GM19397 (cell line): Measurements from ENCODE around the gene RPTOR.
"Not testable (repeated sequence)": the region's sequence is repeated elsewhere in the genome, so short reads cannot be mapped to it uniquely, and the experiment has no call there.

Experiments
- ATAC-seq: cut with Tn5 transposase; IDR thresholded peaks from one replicate; pipeline ENCODE4 v1.9.1; 2021; ENCODE audit warnings: mild to moderate bottlenecking, moderate library complexity; ENCODE audit not compliant: unreplicated experiment

RPTOR gene

DNA sequence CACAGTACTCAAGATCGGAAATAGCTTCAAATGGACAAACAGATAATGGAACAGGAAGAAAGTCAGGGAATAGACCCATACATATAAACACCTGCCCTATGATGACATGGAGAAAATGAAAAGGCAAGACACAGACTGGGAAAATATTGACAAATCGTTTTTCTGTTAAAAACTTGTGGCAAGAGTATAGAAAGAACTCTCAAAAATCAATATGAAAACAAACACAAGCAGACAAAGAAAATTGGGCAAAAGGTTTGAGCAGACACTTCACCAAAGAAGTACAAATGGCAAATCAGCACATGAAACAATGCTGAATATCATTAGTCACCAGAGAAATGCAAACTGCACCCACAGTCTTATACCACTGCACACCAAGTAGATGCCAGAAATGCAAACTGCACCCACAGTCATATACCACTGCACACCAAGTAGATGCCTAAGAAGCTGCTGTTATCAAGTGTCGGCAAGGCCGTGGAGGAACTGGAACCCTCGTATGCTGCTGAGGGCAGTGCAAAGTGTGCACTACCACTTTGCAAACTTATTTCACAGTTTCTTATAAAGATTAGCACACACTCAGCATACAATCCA, 323.5 kb downstream of the RPTOR start:
- ATAC-seq: no peak

DNA sequence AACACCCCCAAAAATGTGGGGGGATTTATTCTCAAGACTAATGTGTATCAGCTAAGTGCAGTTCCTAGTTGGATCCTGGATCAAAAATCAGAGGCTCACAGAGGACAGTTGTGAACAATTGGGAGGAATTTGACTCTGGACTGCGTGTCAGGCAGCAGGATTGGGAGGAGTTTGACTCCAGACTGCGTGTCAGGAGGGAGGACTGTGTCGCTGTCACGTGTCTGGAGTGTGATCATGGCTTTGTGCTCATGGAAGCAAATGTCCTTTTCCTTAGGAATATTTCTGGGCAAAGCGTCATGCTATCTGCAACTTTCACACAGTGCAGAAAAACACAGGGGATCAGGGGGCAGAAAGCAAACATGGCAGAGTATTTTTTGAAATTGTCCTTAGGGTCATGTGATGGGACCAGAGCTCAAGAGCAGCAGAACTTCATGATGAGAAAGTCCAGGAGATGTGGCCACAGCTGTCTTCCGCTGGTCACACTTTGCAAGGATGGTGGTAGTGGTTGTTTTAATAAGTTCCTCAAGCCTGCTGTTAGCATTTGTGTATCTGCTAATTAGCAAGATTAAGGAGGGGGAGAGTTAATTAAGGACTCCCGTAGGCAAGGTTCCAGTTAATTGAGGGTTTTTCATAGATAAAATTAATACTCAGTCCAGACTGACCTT, 325.0 kb downstream of the RPTOR start:
- no peak for ATAC-seq

DNA sequence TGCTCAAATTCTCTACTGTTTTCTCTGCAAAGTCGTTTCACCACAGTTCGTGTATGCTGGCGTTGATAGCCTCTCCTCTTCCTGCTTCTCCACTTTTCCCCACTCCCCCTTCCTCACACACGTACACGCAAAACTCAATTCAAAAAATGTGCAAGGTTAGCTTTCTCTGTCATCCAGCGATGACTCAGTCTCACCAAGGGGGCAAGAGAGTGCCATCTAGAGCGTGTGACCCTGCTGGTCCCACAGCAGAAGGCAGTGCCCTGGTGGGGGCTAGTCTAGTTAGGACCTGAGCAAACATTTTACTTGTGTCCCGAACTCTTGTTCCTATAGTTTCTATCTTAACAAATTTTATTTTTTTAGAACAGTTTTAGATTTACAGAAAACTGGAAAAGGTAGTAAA, 325.8 kb downstream of the RPTOR start:
- ATAC-seq: no peak

DNA sequence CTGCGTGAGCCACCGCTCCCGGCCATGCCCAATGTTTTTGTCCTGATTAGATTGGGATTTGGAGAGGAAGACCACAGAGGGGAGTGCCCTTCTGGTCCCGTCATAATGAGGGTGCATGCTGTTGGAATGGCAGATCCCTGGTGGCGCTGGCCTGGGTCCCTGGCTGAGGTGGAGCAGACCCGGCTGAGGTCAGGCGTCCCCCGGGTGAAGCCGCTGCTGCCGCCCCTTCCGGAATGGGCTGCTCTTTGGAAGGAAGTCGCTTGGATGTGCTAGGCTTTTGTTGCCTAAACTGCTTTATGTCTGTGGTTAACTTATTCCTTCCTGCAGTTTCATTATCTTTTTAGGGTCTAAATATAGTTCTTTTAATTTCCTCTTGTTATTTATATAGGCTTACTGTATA, 326.7 kb downstream of the RPTOR start:
- no peak for ATAC-seq

DNA sequence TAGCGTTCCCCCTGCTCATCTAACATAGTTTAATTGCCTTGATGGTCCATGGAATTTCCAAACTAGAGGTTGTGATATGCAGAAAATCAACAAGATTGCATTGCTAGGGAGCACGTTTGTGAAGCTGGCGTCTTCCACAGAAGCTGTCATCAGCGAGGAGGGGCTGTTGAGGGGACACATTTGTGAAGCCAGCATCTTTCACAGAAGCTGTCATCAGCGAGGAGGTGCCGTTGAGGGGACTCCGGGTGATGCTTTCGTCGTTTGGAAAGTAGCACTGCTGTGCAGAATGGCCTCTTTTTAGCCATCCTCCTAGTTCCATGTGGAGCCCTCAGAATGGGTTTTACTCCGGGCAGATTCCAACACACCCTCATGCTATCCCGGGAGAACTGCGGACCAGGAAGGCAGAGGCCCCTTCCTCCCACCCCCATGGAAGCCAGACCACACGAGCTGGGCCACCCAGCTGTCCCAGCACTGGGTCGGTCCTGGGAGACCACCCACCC, 327.4 kb downstream of the RPTOR start:
- ATAC-seq: no peak

DNA sequence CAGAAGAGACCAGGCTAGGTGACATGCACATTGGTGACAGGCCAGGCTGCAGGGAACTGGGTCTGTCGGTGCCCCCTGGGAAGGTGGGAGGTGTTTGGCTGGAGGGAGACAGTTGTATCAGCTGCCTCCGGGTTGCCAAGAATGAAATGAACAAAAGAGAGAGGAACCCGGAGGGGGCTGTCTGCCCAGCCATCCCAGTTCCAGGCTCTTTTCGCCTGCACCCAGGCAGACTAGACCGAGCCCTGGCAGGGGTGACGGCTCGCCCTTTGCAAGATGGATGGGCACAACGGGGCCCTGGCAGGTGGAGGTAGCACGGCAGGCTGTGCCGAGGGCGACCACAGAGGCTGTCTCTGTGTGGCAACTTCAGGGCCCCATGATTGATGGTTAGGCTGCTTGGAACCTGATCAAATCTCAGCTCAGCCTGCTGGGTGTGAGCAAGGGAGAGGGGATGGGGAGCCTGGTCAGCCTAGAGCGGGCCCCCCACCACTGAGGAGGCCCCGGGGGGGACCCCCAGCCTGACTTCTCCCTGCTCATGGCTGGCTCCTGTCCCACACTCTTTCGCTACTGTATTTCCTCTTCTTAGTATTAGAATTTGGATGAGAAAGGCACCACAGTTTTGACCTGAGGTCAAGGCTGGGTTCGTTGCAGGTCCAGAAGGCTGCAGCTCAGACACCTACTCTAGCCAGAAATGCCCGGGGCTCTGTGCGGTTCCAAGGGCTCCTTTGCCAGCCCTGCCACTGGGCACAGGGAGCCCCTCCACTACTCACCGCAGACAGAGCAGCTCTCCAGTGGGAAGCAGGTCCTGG, 328.1 kb downstream of the RPTOR start:
- ATAC-seq: no peak

DNA sequence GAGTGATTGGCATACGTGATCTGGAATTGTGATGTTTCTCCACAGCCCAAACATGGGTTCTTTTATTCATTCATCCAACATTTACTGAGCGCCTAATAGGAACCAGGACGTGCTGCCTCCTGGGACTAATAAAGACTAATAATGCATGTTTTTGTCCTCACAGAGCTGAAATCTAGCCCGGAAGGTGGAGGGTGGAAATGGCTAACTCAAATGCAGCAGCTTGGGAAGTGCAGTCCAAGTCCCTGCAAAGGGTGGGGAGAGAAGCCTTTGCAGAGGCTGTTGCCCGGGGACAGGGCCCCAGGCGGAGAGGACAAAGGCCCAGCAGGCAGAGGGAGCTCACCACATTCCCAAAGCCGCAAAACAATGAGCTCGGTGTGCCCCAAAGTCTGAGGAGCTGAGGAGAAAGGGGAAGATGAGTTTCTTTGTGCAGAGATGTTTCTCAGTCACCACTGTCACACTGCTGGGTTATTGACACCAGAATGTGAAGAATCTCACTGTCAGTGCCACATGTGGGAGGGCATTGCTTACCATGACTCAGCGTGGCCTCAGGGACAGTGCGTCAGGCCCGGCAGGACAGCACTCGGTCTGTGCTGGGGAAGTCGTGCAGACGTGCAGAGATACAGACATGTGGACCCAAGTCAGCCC, 328.8 kb downstream of the RPTOR start:
- no peak for ATAC-seq

DNA sequence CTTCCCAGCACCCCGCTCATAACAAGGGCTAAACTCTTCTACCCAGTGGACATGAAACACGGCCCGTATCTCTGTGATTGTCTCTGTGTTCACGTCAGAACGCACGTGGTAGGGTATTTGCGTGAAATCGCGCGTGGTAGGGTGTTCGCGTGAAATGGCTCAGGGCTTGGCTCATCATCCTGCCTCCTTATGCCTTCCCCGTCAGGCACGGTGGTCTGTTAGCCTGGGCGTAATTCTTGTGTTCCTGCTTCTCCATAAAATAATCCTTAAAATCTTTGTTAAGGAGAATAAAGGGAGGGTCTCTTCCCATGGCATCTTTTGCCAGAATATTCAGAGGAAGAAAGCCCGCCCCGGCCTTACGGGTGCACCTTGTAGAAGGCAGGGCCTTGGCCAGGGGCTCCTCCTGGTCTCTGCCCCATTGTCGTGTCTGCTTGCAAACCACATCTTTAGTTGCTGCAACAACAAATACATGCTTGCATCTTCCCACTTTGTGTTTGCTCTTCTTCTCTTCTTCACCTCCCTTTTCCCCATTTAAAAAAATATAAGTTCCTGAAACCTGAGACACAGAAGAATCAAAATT, 330.3 kb downstream of the RPTOR start:
- no peak for ATAC-seq

DNA sequence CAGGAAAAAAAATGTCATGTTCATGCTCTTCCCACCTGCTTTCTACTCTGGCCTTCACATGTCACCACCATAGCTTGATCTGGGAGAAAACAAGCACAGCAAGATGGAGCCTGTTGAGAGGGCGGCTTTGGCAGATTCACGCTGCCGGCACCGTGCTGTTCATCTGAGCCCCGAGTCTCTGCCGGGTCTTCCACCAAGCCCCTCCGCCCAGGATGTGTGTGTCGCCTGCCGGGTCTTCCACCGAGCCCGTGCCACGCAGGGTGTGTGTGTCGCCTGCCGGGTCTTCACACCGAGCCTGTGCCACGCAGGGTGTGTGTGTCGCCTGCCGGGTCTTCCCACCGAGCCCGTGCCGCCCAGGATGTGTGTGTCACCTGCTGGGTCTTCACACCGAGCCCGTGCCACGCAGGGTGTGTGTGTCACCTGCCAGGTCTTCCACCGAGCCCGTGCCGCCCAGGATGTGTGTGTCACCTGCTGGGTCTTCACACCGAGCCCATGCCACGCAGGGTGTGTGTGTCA, 330.9 kb downstream of the RPTOR start:
- not testable (repeated sequence) for ATAC-seq

DNA sequence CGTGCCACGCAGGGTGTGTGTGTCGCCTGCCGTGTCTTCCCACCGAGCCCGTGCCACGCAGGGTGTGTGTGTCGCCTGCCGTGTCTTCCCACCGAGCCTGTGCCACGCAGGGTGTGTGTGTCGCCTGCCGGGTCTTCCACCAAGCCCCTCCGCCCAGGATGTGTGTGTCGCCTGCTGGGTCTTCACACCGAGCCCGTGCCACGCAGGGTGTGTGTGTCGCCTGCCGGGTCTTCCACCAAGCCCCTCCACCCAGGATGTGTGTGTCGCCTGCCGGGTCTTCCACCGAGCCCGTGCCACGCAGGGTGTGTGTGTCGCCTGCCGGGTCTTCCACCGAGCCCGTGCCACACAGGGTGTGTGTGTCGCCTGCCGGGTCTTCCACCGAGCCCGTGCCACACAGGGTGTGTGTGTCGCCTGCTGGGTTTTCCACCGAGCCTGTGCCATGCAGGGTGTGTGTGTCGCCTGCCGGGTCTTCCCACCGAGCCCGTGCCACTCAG, 331.9 kb downstream of the RPTOR start:
- not testable (repeated sequence) for ATAC-seq

DNA sequence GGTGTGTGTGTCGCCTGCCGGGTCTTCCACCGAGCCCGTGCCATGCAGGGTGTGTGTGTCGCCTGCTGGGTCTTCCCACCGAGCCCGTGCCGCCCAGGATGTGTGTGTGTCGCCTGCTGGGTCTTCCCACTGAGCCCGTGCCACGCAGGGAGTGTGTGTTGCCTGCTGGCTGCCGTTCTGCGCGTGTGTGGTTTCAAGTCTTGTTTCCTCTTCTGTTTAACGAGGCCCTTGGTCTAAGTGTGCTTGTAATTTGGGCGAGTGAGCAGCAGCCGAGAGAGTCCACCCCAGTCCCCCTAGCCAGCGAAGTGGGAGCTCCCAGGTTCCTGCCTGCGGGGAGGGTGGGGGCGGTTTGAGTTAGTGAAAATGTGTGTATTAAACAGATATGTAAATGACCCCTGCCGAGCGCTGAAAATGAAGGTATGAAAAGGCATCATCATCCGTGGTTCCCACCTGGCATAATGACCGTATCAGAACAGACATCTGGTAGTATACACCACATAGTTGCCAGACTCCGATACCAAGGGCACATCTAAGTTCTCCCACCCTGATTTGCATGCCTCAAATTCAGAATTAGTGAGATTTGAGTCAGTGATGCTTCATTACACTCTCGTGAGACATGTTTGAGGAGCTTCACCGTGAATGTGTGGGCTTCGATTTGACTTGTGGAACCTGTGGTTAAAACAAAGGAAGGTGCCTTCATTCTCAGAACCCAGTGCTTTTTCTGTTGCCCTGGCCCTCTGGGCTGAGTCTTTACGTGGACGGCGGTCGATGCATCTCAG, 332.5 kb downstream of the RPTOR start:
- peak; percentile 84 for ATAC-seq

DNA sequence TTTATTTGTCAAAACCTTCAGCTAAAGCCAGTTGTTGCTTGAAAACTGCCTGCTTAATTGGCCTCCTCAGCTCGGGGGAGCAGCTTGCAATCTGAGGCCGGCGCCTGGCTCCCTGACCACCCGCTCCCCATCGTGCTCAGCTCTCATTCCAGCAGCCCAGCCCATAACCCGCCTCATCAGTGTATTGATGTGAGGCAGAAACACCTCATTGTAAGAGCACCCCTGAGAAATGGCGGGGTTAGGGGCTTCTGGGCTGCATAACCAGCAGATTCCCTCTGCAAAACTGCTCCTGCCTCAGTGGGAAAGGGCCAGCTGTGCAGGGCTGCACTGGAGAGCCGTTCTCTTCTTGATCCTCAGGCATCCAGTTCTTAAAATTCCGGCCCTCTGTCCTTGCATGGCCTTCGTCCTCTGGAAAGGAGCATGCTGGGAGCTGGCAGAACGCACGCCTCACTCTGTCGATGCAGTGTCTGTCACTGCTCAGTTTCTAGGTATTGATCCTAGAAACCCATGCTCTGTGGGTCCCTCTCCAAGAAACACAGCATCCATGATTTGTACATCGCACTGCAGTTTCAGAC, 333.2 kb downstream of the RPTOR start:
- no peak for ATAC-seq

DNA sequence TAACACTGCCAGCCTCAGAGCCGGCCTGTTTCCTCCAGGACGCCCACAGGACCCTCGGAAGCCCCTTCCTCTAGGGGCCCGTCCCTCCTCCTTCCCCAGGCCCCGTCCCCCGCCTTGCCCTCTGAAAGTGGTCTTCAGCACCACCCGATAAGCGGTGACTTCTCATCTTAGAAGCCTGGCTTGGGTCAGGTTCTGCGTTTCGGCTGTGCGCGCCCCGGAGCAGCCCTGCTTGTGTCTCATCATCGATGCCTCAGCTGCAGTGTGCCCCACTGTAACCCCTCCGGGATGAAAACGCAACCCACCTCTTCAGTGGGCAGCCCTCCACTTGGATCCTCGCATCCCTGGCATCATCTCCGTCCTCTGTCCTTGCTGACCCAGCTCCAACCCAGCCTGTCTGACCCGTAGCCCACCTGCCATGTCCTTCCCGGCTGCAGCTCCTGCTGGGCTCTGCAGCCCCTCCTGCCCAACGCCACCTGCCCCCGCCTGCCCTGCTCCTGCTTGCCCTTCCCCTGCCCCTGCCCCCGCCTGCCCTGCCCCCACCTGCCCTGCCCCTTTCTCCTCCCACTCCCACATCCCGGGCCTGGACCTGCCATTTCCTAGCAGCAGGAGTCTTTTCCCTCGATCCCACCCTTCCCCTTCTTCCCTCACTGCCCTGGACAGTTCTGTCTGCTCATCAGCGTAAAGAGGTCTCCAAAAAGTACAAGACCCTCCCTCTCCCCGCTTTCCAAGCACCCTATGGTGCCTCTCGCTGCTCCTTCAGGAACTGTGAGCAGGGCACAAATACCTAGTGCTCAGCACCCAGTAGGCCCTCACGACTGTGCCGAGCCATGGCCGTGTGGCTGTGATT, 334.5 kb downstream of the RPTOR start:
- no peak for ATAC-seq

DNA sequence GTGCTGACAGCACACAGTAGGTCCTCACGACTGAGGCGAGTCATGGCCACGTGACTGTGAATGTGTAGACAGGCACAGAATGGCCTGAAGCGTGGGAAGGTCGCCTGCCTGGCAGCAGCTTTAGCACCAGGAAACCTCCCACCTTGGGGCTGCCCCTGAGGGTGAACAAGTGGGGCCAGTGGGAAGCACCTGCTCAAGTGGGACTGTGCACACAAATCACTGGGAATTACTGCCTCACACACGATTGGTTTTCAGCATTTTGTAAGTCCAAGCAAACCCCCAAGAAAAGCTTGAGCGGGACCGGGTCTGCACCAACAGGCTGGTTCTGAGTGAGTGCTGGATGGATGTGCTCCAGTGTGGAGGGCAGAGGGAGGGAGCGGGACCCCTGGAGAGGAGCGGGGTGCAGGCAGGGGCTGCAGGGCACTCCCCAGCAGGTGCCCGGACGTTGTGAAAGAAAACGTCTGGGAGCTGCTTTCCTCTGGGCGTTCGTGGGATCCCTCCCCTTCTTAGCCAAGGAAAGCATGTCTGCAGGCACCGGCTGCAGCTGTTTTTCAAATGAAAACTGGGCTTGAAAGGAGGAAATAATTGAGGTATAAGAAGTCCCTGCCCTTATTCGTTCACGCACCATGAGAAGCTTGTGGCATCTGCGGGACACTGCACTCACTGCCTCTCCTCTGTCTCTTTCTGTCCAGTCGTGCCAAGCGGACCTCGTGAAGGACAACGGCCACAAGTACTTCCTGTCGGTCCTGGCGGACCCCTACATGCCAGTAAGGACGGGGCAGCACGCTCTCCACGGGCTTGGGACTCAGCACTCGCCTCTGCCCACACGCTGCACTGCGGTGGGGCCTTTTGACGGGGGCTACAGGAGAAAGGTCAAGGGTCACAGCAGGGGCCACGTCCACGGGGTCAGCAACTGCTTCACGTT, 335.3 kb downstream of the RPTOR start:
- no peak for ATAC-seq

DNA sequence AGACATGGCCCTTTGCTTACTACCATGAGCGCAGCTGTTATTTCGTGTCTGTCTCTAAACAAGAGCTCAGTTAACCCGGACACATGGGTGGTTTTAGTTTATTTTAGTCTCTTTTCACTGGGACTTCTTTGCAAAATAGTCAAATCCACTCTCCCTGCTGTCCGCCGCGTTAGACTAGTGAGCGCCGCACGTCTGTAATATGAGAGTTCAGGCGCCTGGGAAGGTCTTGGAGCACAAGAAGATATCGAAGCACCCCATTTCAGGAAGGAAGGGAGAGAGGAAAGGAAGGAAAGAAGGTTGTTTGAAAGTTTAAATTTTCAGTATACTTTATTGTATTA, 336.0 kb downstream of the RPTOR start:
- ATAC-seq: no peak

DNA sequence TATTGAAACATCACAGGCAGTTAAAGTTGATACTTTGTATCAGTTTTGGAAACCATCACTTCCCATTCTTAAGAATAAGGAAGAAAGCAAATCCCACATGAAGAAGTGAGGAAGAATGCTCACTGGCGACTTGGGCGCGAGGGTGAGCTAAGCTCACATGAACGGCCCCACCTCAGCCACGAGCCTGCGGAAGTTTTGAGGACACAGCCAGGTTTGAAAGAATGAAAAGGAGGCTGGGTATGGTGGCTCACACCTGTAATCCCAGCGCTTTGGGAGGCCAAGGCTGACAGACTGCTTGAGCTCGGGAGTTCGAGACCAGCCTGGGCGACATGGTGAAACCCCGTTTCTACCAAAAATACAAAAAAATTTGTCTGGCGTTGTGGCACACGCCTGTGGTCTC, 336.7 kb downstream of the RPTOR start:
- ATAC-seq: no peak

DNA sequence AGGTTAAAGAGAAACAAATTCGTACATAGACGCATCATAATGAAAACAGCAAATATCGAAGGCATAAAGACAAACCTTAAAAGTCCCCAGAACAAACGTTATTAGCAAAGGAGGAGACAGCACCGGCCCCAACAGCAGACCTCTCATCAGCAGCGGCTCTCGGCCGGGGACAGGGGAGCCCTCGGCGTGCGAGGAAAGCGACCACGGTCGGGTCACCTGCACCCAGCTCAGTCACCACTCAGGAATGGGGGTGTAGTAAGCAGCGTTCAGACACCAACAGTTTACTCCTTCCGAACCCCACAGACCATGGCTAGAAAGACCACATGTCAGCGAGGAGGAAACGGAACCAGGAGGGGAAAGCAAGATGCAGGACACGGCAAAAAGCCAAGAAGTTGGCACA, 337.7 kb downstream of the RPTOR start:
- ATAC-seq: no peak
